ENCODE measurements around the gene NDST4.

Gene NDST4

GRCh38 chr4:115113506-115114106 lies at the start of gene NDST4:
Gene NDST4 (minus strand): TSS chr4:115113620. CDS start chr4:115077036, 36,584 bp downstream.
- DNase-seq, result peak; percentile 58

DNA sequence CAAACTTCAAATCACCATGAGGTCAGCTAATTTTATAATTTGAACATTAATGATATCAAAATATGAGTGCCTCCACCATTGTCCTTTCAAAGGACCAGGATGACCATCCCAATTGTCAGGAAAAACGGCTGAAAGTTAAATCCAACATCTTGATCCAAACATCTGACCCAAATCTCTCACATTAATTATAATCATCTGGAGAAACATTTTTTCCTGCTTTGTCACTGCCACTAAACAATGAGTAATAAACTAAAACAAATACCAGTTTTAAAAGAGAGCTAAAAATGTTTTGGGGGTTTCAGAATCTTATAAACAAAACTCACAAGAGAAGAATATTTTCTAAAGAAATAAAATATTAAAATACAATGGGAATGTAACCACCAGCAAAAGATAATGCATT lies 45.7 kb upstream of the NDST4 start:
- peak; percentile 67 for DNase-seq

- DNase-seq, result peak; percentile 23
Observed at GRCh38 chr4:115158296-115158695, 44.9 kb upstream of the NDST4 start.

DNA sequence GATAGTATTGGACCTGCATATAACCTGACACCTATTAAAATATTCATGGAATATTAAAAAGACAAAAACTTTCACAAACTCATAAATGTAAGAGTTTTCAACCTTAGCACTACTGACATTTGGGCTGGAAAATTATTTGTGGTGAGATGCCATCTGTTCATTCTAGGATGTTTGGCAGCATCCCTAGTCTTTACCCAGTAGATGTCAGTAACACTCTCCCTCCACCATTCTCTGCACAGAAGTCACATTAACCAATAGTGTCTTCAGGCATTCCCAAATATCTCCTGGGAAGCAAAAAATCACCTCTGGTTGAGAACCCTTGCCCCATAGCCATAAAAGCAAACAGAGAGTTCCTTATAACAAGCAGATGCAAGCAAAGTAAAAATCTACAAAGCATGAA lies 41.4 kb upstream of the NDST4 start:
- peak; percentile 32 for DNase-seq

DNA sequence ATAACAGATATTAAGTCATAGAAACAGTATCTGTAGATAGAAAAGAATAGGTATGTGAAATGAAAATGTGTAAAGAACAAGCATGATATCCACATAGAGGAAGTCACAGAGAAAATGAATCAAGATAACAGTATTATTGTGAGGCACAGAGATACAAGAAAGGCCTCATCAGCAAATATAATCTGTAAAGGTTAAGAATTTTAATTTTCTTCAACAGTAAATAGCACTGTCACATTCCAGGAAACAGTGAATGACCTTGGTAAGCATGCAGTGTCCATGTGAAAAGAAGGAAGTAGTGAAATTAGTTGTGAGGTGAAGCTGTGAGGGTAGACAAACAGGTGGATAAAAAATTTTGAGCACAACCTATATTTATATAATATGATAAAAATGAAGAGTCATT lies 39.5 kb upstream of the NDST4 start:
- DNase-seq, result no peak

GRCh38 chr4:115152081-115152480 lies 38.7 kb upstream of the NDST4 start:
- no peak for DNase-seq

- no peak for DNase-seq
Observed at GRCh38 chr4:115149106-115149505, 35.7 kb upstream of the NDST4 start.

GRCh38 chr4:115145393-115146160 lies 32.2 kb upstream of the NDST4 start:
- no peak for DNase-seq

DNA sequence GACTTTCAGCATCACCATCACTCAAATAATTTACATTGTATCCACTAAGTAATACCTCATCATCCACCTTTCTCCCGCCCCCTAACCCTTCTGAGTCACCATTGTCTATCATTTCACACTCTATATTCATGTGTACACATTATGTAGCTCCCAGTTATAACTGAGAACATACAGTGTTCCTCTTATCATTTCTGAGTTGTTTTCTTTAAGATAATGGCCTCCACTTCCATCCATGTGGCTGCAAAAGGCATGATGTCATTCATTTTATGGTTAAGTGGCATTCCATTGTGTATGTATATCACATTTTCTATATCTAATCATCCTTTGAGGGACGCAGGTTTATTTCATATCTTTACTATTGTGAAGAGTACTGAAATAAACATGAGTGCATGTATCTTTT lies 14.6 kb upstream of the NDST4 start:
- DNase-seq, result no peak

- DNase-seq, result peak; percentile 61
Observed at GRCh38 chr4:115126491-115126890, 13.1 kb upstream of the NDST4 start.

GRCh38 chr4:115121351-115122043 lies 8.1 kb upstream of the NDST4 start:
- no peak for DNase-seq

- no peak for DNase-seq
Observed at GRCh38 chr4:115119804-115120352, 6.5 kb upstream of the NDST4 start.

DNA sequence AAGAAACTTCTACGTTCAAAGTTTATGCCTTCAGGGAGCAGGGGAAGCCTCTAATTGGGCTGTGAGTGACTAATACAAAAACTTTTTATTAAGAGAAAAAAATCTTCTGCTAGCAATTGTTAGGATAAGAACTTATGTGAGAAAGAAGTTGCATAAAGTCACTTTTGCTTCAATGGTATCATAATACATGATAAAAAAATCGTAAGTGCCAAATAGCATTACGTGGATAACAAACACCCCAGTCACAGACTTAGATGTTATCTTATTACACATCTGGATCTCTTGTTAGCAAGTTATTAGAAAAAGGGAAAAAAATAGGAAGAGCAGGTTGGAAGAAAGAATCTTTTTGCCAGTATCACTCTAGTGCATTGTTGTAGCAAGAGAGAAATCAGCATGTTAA lies 4.2 kb upstream of the NDST4 start:
- no peak for DNase-seq

GRCh38 chr4:115110191-115111181 lies 2.9 kb downstream of the NDST4 start:
- DNase-seq, result no peak

- no peak for DNase-seq
Observed at GRCh38 chr4:115108850-115109249, 4.6 kb downstream of the NDST4 start.

DNA sequence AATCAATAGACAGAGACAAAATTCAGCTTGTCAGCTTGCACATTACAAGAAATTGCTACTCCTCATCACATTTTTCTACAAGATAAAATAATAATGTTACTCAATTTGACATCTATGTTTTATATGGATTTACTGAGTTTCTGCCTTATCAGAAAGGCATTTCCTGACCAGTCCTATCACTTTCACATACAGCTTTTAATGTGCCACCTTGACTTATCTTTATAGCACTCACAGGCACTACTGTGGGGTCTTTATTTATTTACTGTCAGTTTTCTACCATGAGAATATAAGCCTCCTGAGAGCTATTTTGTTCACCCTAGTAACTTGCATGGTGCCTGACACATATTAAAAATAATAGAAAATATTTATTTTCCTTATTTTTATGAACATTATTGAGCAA lies 6.0 kb downstream of the NDST4 start:
- DNase-seq, result no peak

GRCh38 chr4:115101675-115102074 lies 11.7 kb downstream of the NDST4 start:
- DNase-seq, result no peak

- DNase-seq, result peak; percentile 3
Observed at GRCh38 chr4:115090483-115091075, 22.8 kb downstream of the NDST4 start.

DNA sequence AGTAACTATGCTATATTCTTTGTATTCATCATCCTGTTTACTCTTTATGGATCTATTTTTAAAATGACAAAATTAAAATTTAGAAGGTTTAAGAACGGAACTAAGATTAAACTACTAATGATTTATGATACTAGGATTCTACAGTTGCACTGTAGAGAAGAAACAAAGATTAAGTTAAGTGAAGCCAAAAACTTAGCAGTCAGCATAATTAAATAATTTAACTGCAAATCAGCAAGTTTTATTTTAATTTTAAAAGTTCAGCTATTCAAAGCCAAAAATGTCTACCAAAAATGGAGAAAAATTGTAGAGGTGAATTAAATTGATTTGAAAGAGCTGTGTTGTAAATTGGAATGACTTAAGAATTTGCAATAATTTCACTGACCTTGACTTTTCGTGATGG lies 30.8 kb downstream of the NDST4 start:
- DNase-seq, result no peak

DNA sequence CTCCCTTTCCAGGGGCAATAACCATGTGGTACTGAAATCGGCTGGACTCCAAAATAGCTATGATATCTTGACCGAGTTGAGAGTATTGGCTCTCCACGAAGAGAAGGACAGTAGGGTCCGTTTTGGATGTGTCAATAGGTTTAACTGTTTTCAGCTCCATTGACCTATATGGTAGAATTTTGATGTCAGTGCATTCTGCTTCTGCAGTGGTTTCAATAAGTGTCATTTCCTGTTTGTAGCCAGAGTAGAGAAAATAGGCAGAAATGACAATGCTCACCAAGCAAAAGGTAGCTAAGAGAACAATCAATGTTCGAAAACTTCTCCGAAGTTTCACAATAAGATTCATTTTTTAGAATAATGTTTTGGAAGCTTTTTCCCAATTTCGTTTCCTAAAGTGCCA lies 36.7 kb downstream of the NDST4 start:
- DNase-seq, result no peak

- no peak for DNase-seq
Observed at GRCh38 chr4:115058533-115058932, 54.9 kb downstream of the NDST4 start.

DNA sequence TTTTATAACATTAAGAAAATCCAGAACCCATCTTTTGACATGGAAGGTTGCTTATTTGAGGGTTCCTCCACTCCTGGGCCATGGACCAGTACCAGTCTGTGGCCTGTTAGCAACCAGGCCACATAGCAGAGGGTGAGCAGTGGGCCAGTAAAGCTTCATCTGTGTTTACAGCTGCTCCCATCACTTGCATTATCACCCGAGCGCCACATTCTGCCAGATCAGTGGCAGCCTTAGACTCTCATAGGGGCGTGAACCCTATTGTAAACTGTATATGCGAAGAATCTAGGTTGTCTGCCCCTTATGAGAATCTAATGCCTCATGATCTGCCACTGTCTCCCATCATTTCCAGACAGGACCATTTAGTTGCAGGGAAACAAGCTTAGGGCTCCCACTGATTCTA lies 58.6 kb downstream of the NDST4 start:
- no peak for DNase-seq
